GM18861 (cell line): ENCODE measurements around the gene DNAJB1.
"Not testable (repeated sequence)": the region's sequence is repeated elsewhere in the genome, so short reads cannot be mapped to it uniquely, and the experiment has no call there.

Experiments
- ATAC-seq: cut with Tn5 transposase; IDR thresholded peaks from one replicate; pipeline ENCODE4 v1.9.1; 2021; ENCODE audit not compliant: unreplicated experiment

Gene DNAJB1

DNA sequence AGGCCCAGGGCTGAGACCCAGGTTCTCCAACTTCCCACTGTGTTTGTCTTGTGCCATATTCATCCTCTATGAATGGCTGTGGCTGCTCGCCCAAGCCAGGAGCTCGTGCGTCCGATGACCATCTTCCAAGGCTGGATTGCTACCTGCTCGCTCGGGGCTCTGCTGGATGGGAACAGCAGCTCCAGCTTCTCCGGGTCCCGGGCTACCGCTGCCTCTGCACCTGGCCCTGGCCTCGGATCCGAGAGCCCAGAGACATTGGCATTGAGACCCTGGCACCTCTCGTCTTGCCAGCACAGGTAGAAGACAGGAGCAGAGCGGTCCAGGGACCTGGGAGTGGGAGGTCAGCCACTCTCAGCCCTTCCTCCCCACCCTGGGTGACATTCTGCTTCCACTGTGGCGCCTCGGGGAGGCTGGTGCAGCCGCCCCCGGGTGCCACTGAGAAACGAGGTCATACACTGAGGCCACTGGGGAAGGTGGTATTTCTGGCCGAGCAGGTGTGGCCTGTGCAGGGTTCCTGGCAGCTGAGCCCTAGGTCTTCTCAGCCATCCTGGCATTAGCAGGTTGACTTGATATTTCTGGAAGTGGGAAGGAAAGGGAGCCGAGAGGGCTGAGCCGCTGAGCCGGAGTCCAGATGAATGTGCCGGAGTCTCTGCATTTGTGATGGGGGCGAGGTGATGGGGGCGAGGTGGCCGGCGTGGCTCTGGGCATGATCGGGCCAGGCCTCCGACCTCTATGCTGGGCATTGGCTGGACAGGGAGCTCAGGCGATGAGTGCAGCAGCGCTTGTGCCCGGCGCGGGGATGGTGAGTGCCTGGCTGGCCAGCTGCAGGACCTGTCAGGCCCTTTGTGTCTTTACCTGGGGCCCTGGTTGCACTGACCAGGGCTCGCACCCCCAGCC lies 35.1 kb upstream of the DNAJB1 start:
- no peak for ATAC-seq

DNA sequence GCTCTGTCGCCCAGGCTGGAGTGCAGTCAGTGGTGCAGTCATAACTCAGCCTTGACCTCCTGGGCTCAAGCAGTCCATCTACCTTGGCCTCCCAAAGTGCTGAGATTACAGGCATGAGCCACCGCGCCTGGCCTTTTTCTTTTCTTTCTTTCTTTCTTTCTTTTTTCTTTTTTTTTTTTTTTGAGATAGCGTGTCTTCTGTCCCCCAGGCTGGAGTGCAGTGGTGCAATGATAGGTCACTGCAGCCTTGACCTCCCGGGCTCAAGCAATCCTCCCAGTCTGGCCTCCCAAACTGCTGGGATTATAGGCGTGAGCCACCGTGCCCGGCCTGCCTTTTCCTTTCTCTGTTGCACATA lies 33.8 kb upstream of the DNAJB1 start:
- not testable (repeated sequence) for ATAC-seq

- ATAC-seq = peak; percentile 56
These were observed 33.2 kb upstream of the DNAJB1 start for GRCh38 chr19:14551134-14552005.

DNA sequence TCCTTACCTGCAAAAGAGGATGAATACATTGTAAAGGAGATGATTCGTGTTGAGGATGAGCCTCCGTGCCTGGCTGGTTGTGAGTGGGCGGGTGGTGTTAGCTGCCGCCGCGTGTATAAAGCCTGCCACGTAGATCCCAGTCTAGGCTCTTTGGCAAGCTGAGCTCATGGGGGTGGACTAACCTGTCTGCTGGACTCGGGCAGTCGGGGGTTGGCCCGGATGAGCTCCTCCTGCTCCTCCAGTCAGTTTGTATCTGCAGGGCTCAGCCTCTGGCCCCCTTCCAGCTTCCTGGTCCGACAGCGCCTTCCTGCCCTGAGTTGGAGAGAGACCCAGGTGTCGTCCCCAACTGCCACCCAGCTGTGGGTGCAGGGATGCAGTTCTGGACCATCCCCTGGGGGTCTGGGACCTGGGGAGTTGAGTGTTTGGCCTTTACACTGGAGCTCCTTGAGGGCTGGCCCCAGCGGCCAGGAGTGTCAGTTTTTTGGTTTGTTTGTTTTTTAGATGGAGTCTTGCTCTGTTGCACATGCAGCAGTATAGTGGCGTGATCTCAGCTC lies 32.1 kb upstream of the DNAJB1 start:
- no peak for ATAC-seq

- no peak for ATAC-seq
These were observed 27.5 kb upstream of the DNAJB1 start for GRCh38 chr19:14545716-14546082.

DNA sequence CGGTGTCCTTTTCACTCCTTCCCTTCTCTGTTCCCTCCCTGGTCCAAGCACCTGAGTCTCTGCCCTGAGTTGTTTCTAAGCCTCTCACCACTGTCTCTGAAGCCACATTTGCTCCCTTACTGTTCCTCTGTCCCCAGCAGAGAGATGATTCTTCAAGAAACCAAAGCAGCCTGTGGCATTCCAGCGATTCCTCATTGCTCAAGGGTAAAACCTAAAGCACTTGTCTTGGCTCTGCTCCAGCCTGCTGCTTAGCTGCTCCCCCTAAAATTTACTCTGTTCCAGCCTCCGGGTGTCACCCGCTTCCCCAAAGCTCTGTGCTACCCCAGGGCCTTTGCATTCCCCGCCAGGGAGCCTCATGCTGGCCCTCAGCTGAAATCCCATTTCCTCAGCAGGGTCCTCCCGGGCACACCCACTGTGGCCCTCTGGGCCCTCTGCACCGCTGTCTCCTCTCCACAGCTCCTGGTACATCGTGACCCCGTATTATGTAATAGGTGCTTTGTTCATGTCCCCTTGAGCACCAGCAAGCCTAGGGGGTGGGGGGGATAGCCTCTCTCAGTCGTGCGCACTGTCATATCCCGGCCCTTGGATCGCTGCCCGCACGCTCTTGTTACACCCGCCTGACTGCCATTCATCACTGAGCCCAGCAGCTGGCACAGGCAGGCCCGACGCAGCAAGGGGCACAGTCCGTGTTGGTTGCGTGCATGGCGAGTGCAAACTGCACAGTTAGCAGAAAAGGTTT lies 26.9 kb upstream of the DNAJB1 start:
- ATAC-seq = no peak

GRCh38 chr19:14544047-14544446 lies 25.9 kb upstream of the DNAJB1 start:
- no peak for ATAC-seq

GRCh38 chr19:14542711-14543328 lies 24.6 kb upstream of the DNAJB1 start:
- ATAC-seq = no peak

DNA sequence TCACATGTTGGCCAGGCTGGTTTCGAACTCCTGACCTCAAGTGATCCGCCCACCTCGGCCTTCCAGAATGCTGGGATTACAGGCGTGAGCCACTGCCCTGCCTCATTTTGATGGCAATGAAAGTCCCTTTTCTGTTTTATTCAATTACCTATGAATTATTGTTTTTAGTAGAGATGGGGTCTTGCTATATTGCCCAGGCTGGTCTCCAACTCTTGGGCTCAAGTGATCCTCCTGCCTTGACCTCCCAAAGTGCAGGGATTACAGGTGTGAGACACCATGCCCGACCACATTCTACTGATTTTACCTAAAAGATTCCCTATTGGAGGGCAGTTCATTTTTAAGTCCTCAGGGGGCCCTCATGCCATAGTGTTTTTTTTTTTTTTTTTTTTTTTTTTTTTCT lies 23.8 kb upstream of the DNAJB1 start:
- ATAC-seq = not testable (repeated sequence)

GRCh38 chr19:14540741-14541525 lies 22.7 kb upstream of the DNAJB1 start:
- ATAC-seq = no peak

GRCh38 chr19:14536926-14537692 lies 18.9 kb upstream of the DNAJB1 start:
- ATAC-seq = no peak

- ATAC-seq = no peak
These were observed 15.3 kb upstream of the DNAJB1 start for GRCh38 chr19:14533450-14533849.

DNA sequence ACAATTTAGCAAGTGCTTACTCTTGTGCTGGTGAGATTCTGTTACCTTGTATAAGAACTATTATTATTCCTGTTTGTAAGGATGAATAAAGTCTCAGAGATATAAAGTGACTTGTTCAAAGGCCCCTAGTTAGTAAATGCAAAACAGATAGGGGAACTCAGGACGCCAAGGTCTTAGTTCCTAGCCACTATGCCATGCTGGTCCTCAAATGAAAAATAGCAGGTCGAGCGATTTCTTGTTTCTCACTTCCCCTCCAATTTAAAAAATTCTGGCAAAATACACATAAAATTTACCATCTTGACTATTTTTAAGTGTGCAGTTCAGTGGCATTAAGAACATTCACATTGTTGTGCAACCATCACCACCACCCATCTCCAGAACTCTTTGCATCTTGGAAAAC lies 12.3 kb upstream of the DNAJB1 start:
- ATAC-seq = no peak

DNA sequence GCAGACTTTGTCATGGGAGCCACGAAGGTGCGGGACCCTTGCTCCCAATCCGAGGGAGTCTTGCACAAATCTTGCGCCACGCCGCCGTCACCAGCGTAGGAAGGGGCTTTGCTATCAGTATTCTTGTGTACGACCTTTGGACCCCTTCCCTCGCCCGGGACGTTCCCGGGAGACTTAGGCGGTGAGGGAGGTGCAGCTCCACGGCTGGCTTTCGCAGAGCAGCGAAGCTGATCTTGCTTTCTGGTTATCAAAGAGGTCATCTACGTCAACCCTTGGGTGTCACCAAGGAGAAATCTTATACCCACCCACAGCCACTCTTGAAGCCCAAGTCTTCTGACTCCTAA lies 11.8 kb upstream of the DNAJB1 start:
- peak; percentile 5 for ATAC-seq

GRCh38 chr19:14529254-14530004 lies 11.2 kb upstream of the DNAJB1 start, which contains the start of gene TECR:
TSS of gene TECR (plus strand) at chr19:14529594. CDS start at chr19:14529697, 103 bp downstream.
- ATAC-seq = peak; percentile 94

DNA sequence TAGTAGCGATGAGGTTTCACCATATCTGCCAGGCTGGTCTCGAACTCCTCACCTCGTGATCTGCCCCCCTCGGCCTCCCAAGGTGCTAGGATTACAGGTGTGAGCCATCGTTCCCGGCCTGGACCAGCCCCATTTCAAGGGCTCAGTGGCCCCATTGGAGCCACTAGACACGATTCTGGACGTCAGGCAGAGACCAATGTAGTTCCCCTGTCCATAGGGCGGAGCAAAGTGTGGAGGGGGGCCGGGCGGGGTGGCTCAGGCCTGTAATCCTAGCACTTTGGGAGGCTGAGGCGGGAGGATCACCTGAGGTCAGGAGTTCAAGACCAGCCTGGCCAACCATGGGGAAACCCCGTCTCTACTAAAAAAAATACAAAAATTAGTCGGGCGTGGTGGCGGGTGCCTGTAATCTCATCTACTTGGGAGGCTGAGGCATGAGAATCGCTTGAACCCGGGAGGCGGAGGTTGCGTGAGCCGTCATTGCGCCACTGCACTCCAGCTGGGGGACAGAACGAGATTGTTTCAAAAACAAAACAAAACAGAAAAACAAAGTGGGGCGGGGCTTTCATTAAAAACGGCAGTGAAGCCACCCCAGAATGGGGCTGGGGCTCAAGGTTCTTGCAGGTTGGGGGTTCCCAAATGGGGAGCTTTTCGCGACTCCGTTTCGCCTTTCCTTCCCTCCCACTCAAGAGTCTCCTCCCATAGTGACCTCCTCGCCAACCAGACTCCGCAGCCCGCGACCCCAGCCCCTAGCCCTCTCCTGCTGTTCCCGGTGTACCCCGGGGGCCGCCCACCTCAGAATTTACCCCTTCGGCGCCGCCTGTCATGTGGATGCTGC lies 10.4 kb upstream of the DNAJB1 start:
- ATAC-seq = no peak

GRCh38 chr19:14526423-14526822 lies 8.2 kb upstream of the DNAJB1 start:
- ATAC-seq = no peak

- ATAC-seq = no peak
These were observed 7.5 kb upstream of the DNAJB1 start for GRCh38 chr19:14525729-14526128.
